Transverse colon (tissue), 4 donors: Measurements from ENCODE around the gene PCDHB8. TPM values are rescaled to one million over a fixed set of nuclear protein-coding genes. Genes with fewer than 3 reads are reported as not detected.
"Not testable (repeated sequence)": the region's sequence is repeated elsewhere in the genome, so short reads cannot be mapped to it uniquely, and the experiment has no call there.

Experiments
- DNase-seq: peaks from one replicate; pipeline ENCODE4 v3.0.0-alpha.2; 2019
- H3K27ac ChIP-seq, 4 donors: fragments of 200-600 bp; sonication (generic); 2 replicates each; pipeline ENCODE4 v1.5.1; 2016 to 2018; ENCODE audit warnings: inconsistent platforms in 4 of 4
- H3K27me3 ChIP-seq: fragments of 200-600 bp; sonication (generic); 2 replicates; pipeline ENCODE4 v1.5.1; 2017; ENCODE audit warnings: inconsistent platforms
- H3K36me3 ChIP-seq, 4 donors: fragments of 200-600 bp; sonication (generic); 2 replicates each; pipeline ENCODE4 v1.5.1; 2017 to 2019; ENCODE audit warnings: inconsistent platforms in 4 of 4
- H3K4me1 ChIP-seq, 4 donors: fragments of 200-600 bp; sonication (generic); 2 replicates each; pipeline ENCODE4 v1.5.1; 2017 to 2020; ENCODE audit warnings: inconsistent platforms in 4 of 4
- H3K4me3 ChIP-seq, 4 donors: fragments of 200-600 bp; sonication (generic); 1 replicate in 1 of 4; 2 replicates in 3 of 4; pipeline versions ENCODE4 v1.5.1 to v1.6.1; 2017 to 2019; ENCODE audit warnings: inconsistent platforms in 4 of 4
- H3K9me3 ChIP-seq, 2 donors: fragments of 200-600 bp; sonication (generic); 2 replicates each; pipeline ENCODE4 v1.5.1; 2017 to 2019; ENCODE audit warnings: inconsistent platforms in 2 of 2
- CTCF ChIP-seq, 5 experiments: fragments of 200-600 bp in 3 of 5; fragments of 450-650 bp in 2 of 5; sonication (generic) in 3 of 5; IDR thresholded peaks; 1 replicate in 2 of 5; 2 replicates in 3 of 5; pipeline ENCODE4 v1.5.1; 2016 to 2017; ENCODE audit warnings: antibody characterized with exemption in 5 of 5, inconsistent platforms in 3 of 5, mild to moderate bottlenecking in 2 of 5, moderate library complexity in 1 of 5
- EP300 ChIP-seq: sonication (generic); formaldehyde crosslinking; IDR thresholded peaks from one replicate; pipeline ENCODE4 v1.6.1; 2017; ENCODE audit warnings: antibody characterized with exemption, low read depth
- POLR2A ChIP-seq: fragments of 450-650 bp; IDR thresholded peaks from one replicate; pipeline ENCODE4 v1.6.1; 2016; ENCODE audit warnings: antibody characterized with exemption, mild to moderate bottlenecking, moderate library complexity
- POLR2AphosphoS5 ChIP-seq, 3 donors: sonication (generic); formaldehyde crosslinking; IDR thresholded peaks; one replicate each; pipeline ENCODE4 v1.6.1; 2016; ENCODE audit warnings: antibody characterized with exemption in 3 of 3
- WGBS, 2 donors: methylation state at CpG; one replicate each; pipeline ENCODE4 v1.1.5; 2018; ENCODE audit warnings: low coverage in 1 of 2; 5-methylcytosine and 5-hydroxymethylcytosine counted together
- in situ Hi-C, 4 donors: fragments of 200-750 bp; cut with MboI; loops; one replicate each; pipeline versions ENCODE4 v1.15.0 to v1.15.1; 2017; ENCODE audit warnings: low sequenced_read_pairs in 3 of 4, low pct_ligation_motif_present in 1 of 4, low pct_unique_long_range_greater_than_20kb in 1 of 4
- intact Hi-C: fragments of 100-400 bp; cut with DNase I; formaldehyde crosslinking; loops from one replicate; pipeline ENCODE4 v1.15.1; 2023; ENCODE audit warnings: low total_unique reads
- total RNA-seq, 4 donors: library from RNA; depleted of rRNA; stranded (reverse); fragments of >200 nt; gene quantifications; one replicate each; pipeline ENCODE4 v1.1.0, GENCODE V29; 2016

PCDHB8 gene
- total RNA-seq, 4 donors from 2014 or later: 0.14 to 0.16 TPM; not detected in 2

- intact Hi-C loops: no loop called here
- in situ Hi-C loops: loop anchor here (25.0 kb wide), 2 partner anchors 179 to 354 kb away; partner anchors contain the start of genes PCDHGA7 (in 1 of the 4), PCDHGA8 (in 1 of the 4), PCDHGB4 (in 1 of the 4) and PCDHGB5 (in 1 of the 4)
Measured at GRCh38 chr5:141208478-141208877, 30.9 kb downstream of the PCDHB8 start, which contains the start of gene PCDHB12. TSS of gene PCDHB12 (plus strand) at chr5:141208719. CDS start at chr5:141208908, 189 bp downstream.

DNA sequence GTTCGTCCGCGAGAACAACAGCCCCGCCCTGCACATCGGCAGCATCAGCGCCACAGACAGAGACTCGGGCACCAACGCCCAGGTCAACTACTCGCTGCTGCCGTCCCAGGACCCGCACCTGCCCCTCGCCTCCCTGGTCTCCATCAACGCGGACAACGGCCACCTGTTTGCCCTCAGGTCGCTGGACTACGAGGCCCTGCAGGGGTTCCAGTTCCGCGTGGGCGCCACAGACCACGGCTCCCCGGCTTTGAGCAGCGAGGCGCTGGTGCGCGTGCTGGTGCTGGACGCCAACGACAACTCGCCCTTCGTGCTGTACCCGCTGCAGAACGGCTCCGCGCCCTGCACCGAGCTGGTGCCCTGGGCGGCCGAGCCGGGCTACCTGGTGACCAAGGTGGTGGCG is 32.7 kb downstream of the PCDHB8 start:
- 87% methylated on average over 37 of the region's 39 CpGs; no CpG with 5 or more reads in 1 of the 2 donors for WGBS, 2 donors
- H3K4me3 ChIP-seq, H3K27me3 ChIP-seq, intact Hi-C loops, H3K27ac ChIP-seq, H3K36me3 ChIP-seq, H3K4me1 ChIP-seq, DNase-seq: not testable (repeated sequence)
- in situ Hi-C loops: loop anchor here (25.0 kb wide), 2 partner anchors 177 to 352 kb away; partner anchors contain the start of genes PCDHGA7 (in 1 of the 4), PCDHGA8 (in 1 of the 4), PCDHGB4 (in 1 of the 4) and PCDHGB5 (in 1 of the 4)
- H3K9me3 ChIP-seq: peaks cover 11 to 56% of the 10 kb centered on the region in 2 donors

More at GRCh38 chr5:141208478-141208877, 30.9 kb downstream of the PCDHB8 start, which contains the start of gene PCDHB12:
- 30 to 35% methylated on average over 11 of the region's 11 CpGs for WGBS, 2 donors
- H3K4me3 ChIP-seq: no peak within 1 kb of the TSS
- H3K36me3 ChIP-seq: no peaks in the 10 kb centered on the region
- H3K27me3 ChIP-seq: peaks cover 5% of the 10 kb centered on the region
- peak in 1 of 5 experiments; percentile 6 for TF ChIP-seq CTCF (IDR thresholded peaks at IDR 0.05)
- TF ChIP-seq POLR2A: no peak
- TF ChIP-seq EP300: no peak
- TF ChIP-seq POLR2AphosphoS5 (IDR thresholded peaks at IDR 0.05): no peak
- H3K27ac ChIP-seq: no peak within 1 kb of the TSS
- DNase-seq: no peak
- peaks cover 7 to 49% of the 10 kb centered on the region in 2 donors for H3K9me3 ChIP-seq
- no peaks in the 10 kb centered on the region for H3K4me1 ChIP-seq

DNA sequence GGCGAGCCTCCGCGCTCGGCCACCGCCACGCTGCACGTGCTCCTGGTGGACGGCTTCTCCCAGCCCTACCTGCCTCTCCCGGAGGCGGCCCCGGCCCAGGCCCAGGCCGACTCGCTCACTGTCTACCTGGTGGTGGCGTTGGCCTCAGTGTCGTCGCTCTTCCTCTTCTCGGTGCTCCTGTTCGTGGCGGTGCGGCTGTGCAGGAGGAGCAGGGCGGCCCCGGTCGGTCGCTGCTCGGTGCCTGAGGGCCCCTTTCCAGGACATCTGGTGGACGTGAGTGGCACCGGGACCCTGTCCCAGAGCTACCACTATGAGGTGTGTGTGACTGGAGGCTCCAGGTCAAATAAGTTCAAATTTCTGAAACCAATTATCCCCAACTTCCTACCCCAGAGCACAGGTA is 33.3 kb downstream of the PCDHB8 start:
- H3K4me3 ChIP-seq, intact Hi-C loops, DNase-seq, H3K36me3 ChIP-seq, H3K27ac ChIP-seq, H3K27me3 ChIP-seq, H3K4me1 ChIP-seq: not testable (repeated sequence)
- in situ Hi-C loops: loop anchor here (25.0 kb wide), 2 partner anchors 176 to 351 kb away; partner anchors contain the start of genes PCDHGA7 (in 1 of the 4), PCDHGA8 (in 1 of the 4), PCDHGB4 (in 1 of the 4) and PCDHGB5 (in 1 of the 4)
- WGBS, 2 donors: 60% methylated on average over 15 of the region's 27 CpGs; no CpG with 5 or more reads in 1 of the 2 donors
- peaks cover 12 to 59% of the 10 kb centered on the region in 2 donors for H3K9me3 ChIP-seq

DNA sequence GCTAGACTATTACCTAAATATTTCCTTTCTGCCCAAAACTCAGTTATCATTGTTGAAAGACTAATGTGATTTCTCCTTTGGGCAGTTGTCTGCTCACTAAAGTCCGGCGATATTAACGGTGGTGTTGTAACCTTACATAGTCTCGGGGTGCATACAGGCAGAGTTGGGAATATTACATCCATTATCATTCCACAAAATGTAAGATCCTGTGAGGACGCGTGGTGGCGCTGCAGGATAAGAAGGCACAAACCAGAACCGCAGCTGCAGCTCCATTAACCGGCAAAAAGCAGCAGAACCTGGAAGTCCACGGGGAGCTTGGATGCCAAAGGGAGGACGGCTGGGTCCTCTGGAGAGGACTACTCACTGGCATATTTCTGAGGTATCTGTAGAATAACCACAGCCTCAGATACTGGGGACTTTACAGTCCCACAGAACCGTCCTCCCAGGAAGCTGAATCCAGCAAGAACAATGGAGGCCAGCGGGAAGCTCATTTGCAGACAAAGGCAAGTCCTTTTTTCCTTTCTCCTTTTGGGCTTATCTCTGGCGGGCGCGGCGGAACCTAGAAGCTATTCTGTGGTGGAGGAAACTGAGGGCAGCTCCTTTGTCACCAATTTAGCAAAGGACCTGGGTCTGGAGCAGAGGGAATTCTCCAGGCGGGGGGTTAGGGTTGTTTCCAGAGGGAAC is 36.2 kb downstream of the PCDHB8 start, which contains the start of gene PCDHB13:
Gene PCDHB13, plus strand, starts transcription at position 264 of the 684 bp plus-strand sequence. Its CDS starts 205 bp downstream, at position 469.
- in situ Hi-C loops: loop anchor here (25.0 kb wide), 2 partner anchors 174 to 349 kb away; partner anchors contain the start of genes PCDHGA7 (in 1 of the 4), PCDHGA8 (in 1 of the 4), PCDHGB4 (in 1 of the 4) and PCDHGB5 (in 1 of the 4)
- intact Hi-C loops, H3K36me3 ChIP-seq, H3K4me3 ChIP-seq, H3K27ac ChIP-seq, H3K27me3 ChIP-seq, H3K4me1 ChIP-seq: not testable (repeated sequence)
- H3K9me3 ChIP-seq: peaks cover 20 to 64% of the 10 kb centered on the region in 2 donors
- peak; percentile 19 to 52 (median 29) for TF ChIP-seq CTCF (IDR thresholded peaks at IDR 0.05)
- 33 to 36% methylated on average over 4 to 15 of the region's 18 CpGs for WGBS, 2 donors
- DNase-seq: peak; percentile 50

DNA sequence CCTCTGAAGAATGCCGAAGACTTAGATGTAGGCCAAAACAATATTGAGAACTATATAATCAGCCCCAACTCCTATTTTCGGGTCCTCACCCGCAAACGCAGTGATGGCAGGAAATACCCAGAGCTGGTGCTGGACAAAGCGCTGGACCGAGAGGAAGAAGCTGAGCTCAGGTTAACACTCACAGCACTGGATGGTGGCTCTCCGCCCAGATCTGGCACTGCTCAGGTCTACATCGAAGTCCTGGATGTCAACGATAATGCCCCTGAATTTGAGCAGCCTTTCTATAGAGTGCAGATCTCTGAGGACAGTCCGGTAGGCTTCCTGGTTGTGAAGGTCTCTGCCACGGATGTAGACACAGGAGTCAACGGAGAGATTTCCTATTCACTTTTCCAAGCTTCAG is 37.0 kb downstream of the PCDHB8 start:
- H3K9me3 ChIP-seq: peaks cover 20 to 64% of the 10 kb centered on the region in 2 donors
- DNase-seq, H3K4me3 ChIP-seq, intact Hi-C loops, H3K36me3 ChIP-seq, H3K27ac ChIP-seq, H3K4me1 ChIP-seq, H3K27me3 ChIP-seq: not testable (repeated sequence)
- WGBS, 2 donors: 86 to 100% methylated on average over 1 to 12 of the region's 12 CpGs
- in situ Hi-C loops: loop anchor here (25.0 kb wide), 2 partner anchors 173 to 348 kb away; partner anchors contain the start of genes PCDHGA7 (in 1 of the 4), PCDHGA8 (in 1 of the 4), PCDHGB4 (in 1 of the 4) and PCDHGB5 (in 1 of the 4)

DNA sequence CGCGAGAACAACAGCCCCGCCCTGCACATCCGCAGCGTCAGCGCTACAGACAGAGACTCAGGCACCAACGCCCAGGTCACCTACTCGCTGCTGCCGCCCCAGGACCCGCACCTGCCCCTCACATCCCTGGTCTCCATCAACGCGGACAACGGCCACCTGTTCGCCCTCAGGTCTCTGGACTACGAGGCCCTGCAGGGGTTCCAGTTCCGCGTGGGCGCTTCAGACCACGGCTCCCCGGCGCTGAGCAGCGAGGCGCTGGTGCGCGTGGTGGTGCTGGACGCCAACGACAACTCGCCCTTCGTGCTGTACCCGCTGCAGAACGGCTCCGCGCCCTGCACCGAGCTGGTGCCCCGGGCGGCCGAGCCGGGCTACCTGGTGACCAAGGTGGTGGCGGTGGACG is 37.9 kb downstream of the PCDHB8 start:
- H3K36me3 ChIP-seq, H3K4me1 ChIP-seq, H3K4me3 ChIP-seq, H3K27me3 ChIP-seq, H3K27ac ChIP-seq, intact Hi-C loops, DNase-seq: not testable (repeated sequence)
- in situ Hi-C loops: loop anchor here (25.0 kb wide), 2 partner anchors 172 to 347 kb away; partner anchors contain the start of genes PCDHGA7 (in 1 of the 4), PCDHGA8 (in 1 of the 4), PCDHGB4 (in 1 of the 4) and PCDHGB5 (in 1 of the 4)
- whole genome bisulfite sequencing, 2 donors: 72% methylated on average over 24 of the region's 40 CpGs; no CpG with 5 or more reads in 1 of the 2 donors
- peaks cover 28 to 64% of the 10 kb centered on the region in 2 donors for H3K9me3 ChIP-seq

- H3K4me1 ChIP-seq, DNase-seq, H3K27ac ChIP-seq, intact Hi-C loops, H3K4me3 ChIP-seq, H3K36me3 ChIP-seq, H3K27me3 ChIP-seq: not testable (repeated sequence)
- WGBS, 2 donors: 50 to 77% methylated on average over 1 to 24 of the region's 26 CpGs
- H3K9me3 ChIP-seq: peaks cover 28 to 61% of the 10 kb centered on the region in 2 donors
- in situ Hi-C loops: loop anchor here (25.0 kb wide), 2 partner anchors 171 to 346 kb away; partner anchors contain the start of genes PCDHGA7 (in 1 of the 4), PCDHGA8 (in 1 of the 4), PCDHGB4 (in 1 of the 4) and PCDHGB5 (in 1 of the 4)
Measured at GRCh38 chr5:141216035-141216434, 38.4 kb downstream of the PCDHB8 start.
